Ascending aorta (tissue), 2 donors: ENCODE data around the gene PRMT9. TPM values are rescaled to one million over a fixed set of nuclear protein-coding genes. Genes with fewer than 3 reads are reported as not detected.

Experiments used
- DNase-seq, 2 donors: peaks; one replicate each; pipeline ENCODE4 v3.0.0-alpha.2; 2019; ENCODE audit warnings: low spot score in 2 of 2
- H3K27ac ChIP-seq, 2 donors: fragments of 200-600 bp; sonication (generic); one replicate each; pipeline ENCODE4 v1.5.1; 2016 to 2017; ENCODE audit warnings: mild to moderate bottlenecking in 1 of 2
- H3K27me3 ChIP-seq: fragments of 200-600 bp; sonication (generic); one replicate; pipeline ENCODE4 v1.5.1; 2017
- H3K36me3 ChIP-seq, 2 donors: fragments of 200-600 bp; sonication (generic); one replicate each; pipeline ENCODE4 v1.5.1; 2016
- H3K4me1 ChIP-seq, 2 donors: fragments of 200-600 bp; sonication (generic); one replicate each; pipeline ENCODE4 v1.5.1; 2016 to 2017; ENCODE audit warnings: mild to moderate bottlenecking in 1 of 2
- H3K4me3 ChIP-seq, 2 donors: fragments of 200-600 bp; sonication (generic); one replicate each; pipeline ENCODE4 v1.5.1; 2016 to 2017; ENCODE audit warnings: mild to moderate bottlenecking in 1 of 2
- H3K9me3 ChIP-seq, 2 donors: fragments of 200-600 bp; sonication (generic); one replicate each; pipeline ENCODE4 v1.5.1; 2016
- intact Hi-C: fragments of 100-400 bp; cut with DNase I; formaldehyde crosslinking; loops from one replicate; pipeline ENCODE4 v1.15.1; 2023
- total RNA-seq: library from RNA; depleted of rRNA; stranded (reverse); fragments of >200 nt; gene quantifications from one replicate; pipeline ENCODE4 v1.1.0, GENCODE V29; 2016
- TF ChIP-seq, protein P1 (sequence below), 3 experiments: fragments of 200-600 bp in 2 of 3; fragments of 450-650 bp in 1 of 3; sonication (generic) in 2 of 3; IDR thresholded peaks; one replicate each; pipeline ENCODE4 v1.5.1; 2016 to 2019; ENCODE audit warnings: antibody characterized with exemption in 3 of 3, mild to moderate bottlenecking in 1 of 3, moderate library complexity in 1 of 3

Gene PRMT9
- total RNA-seq, 1 donor from 2014 or later, result 1.6 TPM

- no peaks in the 10 kb centered on the region for H3K36me3 ChIP-seq
- no peaks in the 10 kb centered on the region for H3K27me3 ChIP-seq
- no peak overlapping the region for H3K27ac ChIP-seq
- DNase-seq, result no peak
- peaks cover 0 to 7% of the 10 kb centered on the region in 2 donors for H3K4me1 ChIP-seq
- no peaks in the 10 kb centered on the region for H3K9me3 ChIP-seq
- H3K4me3 ChIP-seq, result no peak overlapping the region
- intact Hi-C loops, result no loop called here
- TF ChIP-seq, protein P1, sequence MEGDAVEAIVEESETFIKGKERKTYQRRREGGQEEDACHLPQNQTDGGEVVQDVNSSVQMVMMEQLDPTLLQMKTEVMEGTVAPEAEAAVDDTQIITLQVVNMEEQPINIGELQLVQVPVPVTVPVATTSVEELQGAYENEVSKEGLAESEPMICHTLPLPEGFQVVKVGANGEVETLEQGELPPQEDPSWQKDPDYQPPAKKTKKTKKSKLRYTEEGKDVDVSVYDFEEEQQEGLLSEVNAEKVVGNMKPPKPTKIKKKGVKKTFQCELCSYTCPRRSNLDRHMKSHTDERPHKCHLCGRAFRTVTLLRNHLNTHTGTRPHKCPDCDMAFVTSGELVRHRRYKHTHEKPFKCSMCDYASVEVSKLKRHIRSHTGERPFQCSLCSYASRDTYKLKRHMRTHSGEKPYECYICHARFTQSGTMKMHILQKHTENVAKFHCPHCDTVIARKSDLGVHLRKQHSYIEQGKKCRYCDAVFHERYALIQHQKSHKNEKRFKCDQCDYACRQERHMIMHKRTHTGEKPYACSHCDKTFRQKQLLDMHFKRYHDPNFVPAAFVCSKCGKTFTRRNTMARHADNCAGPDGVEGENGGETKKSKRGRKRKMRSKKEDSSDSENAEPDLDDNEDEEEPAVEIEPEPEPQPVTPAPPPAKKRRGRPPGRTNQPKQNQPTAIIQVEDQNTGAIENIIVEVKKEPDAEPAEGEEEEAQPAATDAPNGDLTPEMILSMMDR (IDR thresholded peaks at IDR 0.05), result no peak
These were observed 87.6 kb downstream of the PRMT9 start for GRCh38 chr4:147596377-147596776.

DNA sequence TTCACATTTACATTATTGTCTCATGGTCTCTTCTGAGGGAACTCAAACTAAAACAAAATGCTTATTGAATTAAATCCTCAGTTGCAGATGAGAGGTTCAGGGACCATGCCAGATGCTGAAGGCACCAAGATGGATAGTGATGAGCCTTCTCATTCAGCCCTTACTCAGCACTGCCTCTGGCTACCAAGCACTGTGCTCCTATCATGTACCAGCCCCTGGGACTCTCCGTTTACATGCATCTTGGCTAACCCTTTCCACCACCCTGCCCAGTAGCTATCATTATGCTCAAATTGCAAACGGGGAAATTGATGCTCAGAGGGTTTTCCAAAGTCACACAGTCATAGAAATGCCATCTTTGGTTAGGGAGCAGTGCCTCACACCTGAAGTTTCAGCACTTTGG is 89.4 kb downstream of the PRMT9 start:
- no peaks in the 10 kb centered on the region for H3K36me3 ChIP-seq
- H3K4me3 ChIP-seq, result no peak overlapping the region
- intact Hi-C loops, result no loop called here
- H3K9me3 ChIP-seq, result no peaks in the 10 kb centered on the region
- TF ChIP-seq, protein P1 (IDR thresholded peaks at IDR 0.05), result no peak
- no peak for DNase-seq
- no peaks in the 10 kb centered on the region for H3K27me3 ChIP-seq
- H3K27ac ChIP-seq, result no peak overlapping the region
- H3K4me1 ChIP-seq, result peaks cover 0 to 7% of the 10 kb centered on the region in 2 donors

- Histone ChIP-seq H3K4me3 (no peak overlapping the region), H3K9me3 (no peaks in the 10 kb centered on the region), H3K27ac (no peak overlapping the region), H3K36me3 (no peaks in the 10 kb centered on the region), H3K27me3 (no peaks in the 10 kb centered on the region), H3K4me1 (peaks cover 0 to 7% of the 10 kb centered on the region in 2 donors)
- TF ChIP-seq, protein P1 (IDR thresholded peaks at IDR 0.05), result no peak
- intact Hi-C loops, result no loop called here
- DNase-seq, result no peak
These were observed 89.9 kb downstream of the PRMT9 start for GRCh38 chr4:147594107-147594506.

- no peaks in the 10 kb centered on the region for H3K27me3 ChIP-seq
- no peak overlapping the region for H3K27ac ChIP-seq
- intact Hi-C loops, result loop anchor here (2.0 kb wide), 2 partner anchors 72 to 480 kb away; no protein-coding TSS in a partner anchor
- TF ChIP-seq, protein P1 (IDR thresholded peaks at IDR 0.05), result no peak
- no peak for DNase-seq
- no peaks in the 10 kb centered on the region for H3K4me1 ChIP-seq
- no peak overlapping the region for H3K4me3 ChIP-seq
- H3K36me3 ChIP-seq, result no peaks in the 10 kb centered on the region
- H3K9me3 ChIP-seq, result no peaks in the 10 kb centered on the region
These were observed 92.9 kb downstream of the PRMT9 start for GRCh38 chr4:147591106-147591505.

GRCh38 chr4:147590249-147590920 is 93.6 kb downstream of the PRMT9 start:
- Histone ChIP-seq H3K27me3 (no peaks in the 10 kb centered on the region), H3K4me3 (no peak overlapping the region), H3K4me1 (no peaks in the 10 kb centered on the region), H3K27ac (no peak overlapping the region), H3K36me3 (no peaks in the 10 kb centered on the region), H3K9me3 (no peaks in the 10 kb centered on the region)
- DNase-seq, result peak in 1 of 2 donors; percentile 79
- intact Hi-C loops, result loop anchor here (1.0 to 2.0 kb wide), 4 partner anchors 72 to 571 kb away; no protein-coding TSS in a partner anchor
- TF ChIP-seq, protein P1 (IDR thresholded peaks at IDR 0.05), result peak; percentile 67 to 83 (median 78)
